Measurements from ENCODE around the gene PKDREJ.

Gene PKDREJ

GRCh38 chr22:46289244-46289891, 26.2 kb upstream of the PKDREJ start:
- DNase-seq, result no peak

DNA sequence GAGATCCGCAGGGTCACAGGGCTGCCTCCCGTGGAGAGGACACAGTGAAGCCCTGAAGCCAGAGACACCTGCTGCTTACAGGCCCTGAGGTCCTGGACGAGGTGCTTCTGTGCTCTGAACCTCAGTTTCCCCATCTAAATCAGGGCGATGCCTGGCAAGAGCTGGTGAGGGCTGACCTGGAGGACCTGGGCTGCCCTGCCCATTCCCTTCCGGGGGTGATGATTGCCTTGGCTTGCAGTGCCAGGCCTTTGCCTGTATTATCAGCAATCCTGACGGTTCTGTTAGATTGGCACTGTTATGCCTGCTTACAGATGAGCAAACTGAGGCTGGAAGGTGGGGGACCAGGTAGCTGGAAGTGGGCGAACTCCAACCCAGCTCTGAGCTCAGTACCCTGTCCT, 25.7 kb upstream of the PKDREJ start:
- DNase-seq, result no peak

DNA sequence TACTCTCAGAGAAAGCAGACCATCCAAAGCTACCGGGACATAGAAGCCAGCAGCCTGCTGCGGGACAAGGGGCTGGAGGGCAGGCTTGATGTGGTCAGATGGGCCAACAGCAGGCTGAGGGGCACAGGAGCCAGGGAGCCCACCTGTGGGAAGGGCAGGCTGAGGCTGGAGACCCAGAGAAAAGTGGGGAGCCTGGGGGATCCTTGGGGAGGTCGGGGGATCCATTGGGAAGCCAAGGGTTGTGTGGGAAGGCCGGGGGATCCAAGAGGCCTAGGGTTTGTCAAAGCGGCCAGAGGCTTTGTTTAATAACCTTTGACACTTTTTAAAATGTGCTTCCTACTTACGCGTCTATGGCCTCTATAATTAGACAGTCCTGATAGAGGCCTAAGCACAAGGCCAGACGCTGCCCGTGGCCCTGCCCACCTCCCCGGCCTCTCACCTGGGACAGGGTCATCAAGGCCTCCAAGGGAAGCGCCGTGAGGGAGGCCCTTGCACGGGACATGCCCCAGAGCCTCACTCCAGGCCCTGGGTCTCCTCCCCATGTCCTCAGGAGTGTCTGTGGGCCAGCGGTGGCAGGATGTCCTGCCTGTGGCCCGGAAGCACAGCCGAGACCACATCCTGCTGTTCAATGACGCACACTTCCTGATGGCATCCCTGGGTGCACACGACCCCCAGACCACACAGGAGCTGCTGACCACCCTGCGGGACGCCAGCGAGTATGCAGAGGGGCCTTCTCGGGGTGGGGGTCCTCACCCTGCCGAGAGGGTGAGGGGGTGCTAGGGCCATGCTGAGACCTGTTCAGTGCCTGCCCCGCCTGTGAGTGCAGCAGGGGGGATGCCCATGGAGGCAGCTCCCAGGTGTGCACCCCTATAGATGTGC, 25.0 kb upstream of the PKDREJ start:
- DNase-seq, result no peak

- DNase-seq, result no peak
Measured at GRCh38 chr22:46286941-46287872, 24.1 kb upstream of the PKDREJ start.

DNA sequence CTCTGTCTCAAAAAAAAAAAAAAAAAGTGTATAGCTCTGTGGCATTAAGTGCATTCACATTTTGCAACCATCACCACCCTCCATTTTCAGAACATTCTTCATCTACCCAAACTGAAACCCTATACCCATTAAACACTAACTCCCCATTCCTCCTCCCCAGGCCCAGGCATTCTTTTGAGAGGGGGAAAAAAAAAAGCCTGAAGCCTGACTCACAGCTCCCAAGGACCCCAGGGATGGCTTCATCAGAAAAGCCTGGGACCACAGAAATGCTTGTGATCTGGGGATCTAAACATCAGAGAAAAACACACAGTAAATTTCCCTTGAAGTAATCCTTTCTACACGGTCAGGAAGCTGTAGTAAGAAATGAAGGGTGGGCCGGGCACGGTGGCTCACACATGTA, 22.9 kb upstream of the PKDREJ start:
- no peak for DNase-seq

- no peak for DNase-seq
Measured at GRCh38 chr22:46281866-46282678, 18.9 kb upstream of the PKDREJ start.

DNA sequence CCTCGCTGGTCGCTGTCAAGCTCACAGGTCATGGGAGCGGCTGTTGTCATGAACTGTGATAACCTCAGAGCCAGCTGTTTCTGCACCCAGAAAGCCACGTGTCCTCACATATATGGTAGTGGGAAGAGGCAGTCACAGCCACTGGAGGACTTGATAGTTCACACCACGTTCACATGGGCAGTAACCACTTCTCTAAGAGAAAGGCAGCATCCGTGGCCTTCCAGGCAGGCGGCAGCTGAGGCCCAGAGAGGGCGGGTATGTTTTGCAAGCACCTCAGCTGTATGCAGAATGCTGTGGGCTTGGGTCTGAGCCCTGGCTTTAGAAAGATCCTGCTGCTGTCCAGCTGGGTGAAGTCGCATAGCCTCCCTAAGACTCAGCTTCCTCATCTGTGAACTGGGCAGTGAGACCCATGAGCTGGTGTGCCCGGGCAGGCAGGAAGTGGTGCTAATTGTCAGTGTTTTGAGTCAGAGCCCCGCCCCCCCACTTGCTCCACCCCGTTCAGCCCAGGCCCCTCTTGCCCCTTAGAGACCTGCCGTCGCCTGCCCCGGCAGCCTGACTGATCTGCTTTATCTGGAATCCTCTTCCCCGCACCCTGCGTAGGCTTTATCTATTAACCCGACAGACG, 18.0 kb upstream of the PKDREJ start:
- no peak for DNase-seq

DNA sequence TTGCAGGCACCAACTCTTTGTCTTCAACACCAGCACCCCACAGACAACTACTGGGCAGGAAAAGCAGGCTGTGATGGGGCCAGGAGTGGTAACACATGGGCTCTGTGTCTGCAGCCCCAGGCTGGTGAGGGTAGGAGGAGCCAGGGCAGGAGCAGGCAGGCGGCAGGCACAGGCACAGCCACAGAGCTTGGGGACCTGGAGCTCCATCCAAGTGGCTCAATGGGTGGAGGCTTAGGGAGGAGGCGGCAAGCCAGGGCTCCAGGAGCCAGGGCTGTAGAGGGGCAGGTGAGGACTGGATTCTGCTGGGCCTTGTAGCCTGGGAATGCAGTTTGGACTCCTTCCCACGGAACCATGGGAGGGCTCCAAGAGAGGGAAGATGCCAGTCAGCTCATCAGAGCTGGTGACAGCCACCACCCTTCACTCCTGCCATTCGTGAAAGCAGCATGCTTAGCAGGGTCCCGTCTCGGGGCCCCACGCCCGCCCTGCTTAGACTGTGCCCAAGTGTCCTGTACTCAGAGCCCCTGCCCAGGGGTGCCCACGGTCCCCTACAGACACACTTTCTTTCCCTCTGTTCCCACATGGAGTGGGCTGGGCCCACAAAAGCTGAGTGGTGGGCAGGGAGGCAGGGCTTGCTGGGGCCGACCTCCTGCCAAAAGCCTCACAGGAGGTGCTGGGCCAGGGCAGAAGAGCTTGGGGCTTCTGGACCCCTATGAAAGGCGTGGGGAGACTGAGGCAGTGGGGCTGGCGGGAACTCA, 17.1 kb upstream of the PKDREJ start:
- DNase-seq, result no peak

GRCh38 chr22:46278656-46279645, 15.8 kb upstream of the PKDREJ start:
- DNase-seq, result no peak

DNA sequence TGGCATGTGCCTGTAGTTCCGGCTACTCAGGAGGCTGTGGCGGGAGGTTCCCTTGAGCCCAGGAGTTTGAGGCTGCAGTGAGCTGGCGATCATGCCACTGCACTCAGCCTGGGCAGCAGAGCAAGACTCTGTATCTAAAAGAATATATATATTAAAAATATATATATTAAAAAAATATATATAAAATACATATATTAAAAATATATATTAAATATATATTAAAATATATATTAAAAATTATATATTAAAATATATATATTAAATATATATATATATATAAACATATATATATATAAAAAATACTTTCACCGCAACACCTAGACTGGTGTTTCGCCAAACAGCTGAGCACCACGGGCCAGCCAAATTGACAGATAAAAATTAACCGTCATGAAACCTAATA, 13.4 kb upstream of the PKDREJ start:
- DNase-seq, result no peak

GRCh38 chr22:46275455-46276122, 12.4 kb upstream of the PKDREJ start:
- no peak for DNase-seq

- DNase-seq, result no peak
Measured at GRCh38 chr22:46274381-46274780, 11.2 kb upstream of the PKDREJ start.

DNA sequence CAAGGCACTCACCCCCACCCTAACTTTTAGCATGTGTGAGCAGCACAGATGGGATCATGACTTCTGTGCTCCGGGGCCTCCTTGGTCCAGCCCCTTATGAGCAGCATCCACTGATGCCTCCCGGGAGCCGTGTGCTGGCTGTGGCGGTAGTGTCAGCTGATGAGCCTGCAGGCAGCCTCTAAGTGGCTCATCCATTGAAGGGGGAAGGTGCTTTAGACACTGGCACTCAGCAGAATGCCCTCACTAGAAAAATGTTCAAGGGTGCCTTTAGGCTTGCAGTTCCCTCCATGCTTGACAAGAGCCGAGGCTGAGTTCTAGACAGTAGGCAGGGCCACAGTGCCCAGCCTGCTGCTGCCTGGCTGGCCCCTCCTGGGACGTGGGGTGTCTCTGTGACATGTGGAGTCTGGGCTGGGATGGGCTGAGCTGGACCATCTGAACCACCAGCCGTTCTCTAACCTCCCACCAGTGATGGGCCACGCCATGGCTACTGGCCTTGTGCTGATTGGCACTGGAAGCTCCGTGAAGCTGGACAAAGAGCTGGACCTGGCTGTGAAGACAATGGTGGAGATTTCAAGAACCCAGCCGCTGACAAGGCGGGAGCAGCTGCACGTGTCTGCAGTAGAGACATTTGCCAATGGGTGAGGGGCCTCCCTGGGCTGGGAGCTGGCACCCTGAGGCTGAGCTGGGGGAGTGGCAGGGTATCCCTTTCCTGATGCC, 10.4 kb upstream of the PKDREJ start:
- DNase-seq, result no peak

DNA sequence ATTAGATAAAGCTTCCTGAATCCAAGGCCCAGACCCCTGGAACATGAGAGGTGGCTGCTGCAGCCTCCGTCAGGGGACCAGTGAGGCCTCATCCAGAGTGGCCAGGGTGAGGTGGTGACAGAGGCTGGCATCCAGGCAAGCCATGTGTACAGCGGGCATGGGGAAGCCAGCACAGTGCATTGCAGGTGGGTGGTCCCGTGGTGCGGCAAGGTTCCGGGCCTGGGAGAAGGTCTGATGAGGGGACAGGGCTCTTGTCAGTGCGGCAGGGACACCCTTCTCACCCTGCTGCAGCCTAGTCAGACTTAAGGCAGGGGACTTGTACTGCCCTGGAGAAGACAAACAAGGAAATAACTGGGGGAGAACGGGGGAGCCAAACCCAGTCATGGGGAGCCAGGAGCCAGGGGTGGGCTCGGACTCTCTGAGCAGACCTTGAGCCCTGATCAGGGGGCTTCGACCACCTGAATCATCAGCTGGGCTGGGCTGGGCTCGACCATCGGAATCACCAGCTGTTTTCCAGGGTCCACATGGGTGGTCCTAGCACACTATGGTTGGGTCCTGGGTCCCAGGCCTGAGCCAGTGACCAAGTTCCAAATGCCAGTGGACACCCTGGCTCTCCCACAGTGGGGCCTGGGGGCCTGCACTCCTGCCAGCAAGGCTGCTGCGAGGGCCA, 9.8 kb upstream of the PKDREJ start:
- no peak for DNase-seq

- no peak for DNase-seq
Measured at GRCh38 chr22:46272196-46272595, 9.1 kb upstream of the PKDREJ start.

GRCh38 chr22:46269564-46269963, 6.4 kb upstream of the PKDREJ start:
- DNase-seq, result no peak

DNA sequence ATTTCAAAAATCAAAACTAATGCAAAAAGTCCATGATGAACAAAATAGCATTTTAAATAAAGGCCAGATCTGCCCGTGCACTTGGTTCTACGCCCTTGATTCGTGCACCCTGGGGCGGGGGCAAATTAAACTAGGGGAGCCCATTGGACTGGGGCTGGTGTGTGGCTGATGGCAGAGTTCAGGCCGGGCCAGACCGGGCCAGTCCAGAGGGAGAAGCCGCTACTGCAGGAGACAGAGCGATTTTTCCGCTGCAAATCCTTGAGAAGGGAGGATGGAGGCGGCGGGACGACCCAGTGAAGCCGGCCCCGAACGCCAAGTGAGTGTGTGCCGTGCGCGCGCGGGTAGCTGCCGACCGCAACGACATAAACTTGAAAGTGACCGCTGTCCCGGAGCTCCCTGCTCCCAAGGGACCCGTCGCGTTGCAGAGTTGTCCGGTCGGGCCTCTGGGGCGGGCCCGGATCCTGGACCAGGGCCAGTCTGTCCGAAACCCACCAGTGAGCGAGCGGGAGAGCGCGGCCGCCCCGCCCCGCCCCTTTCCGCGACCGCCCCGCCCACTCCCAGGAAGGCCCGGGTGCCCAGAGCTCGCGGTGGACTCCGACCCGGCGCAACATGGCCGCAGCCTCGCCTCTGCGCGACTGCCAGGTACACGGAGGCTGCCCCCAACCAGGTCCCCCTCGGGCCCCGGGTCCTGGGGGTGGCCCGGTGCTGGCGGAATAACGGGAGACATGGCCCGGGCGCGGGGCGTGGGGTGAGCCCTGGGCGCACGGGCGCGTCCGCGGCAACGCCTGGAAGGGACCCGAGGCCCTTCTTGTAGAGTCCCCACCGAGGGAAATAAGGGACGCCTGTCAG, 4.5 kb upstream of the PKDREJ start, which contains the start of gene TTC38:
TTC38 (plus strand) TSS at position 578 of the 849 bp plus-strand sequence; CDS start at position 610, 32 bp downstream.
- DNase-seq, result peak; percentile 45

Data from activated CD8-positive, alpha-beta memory T cell treated with anti-CD3 and anti-CD28 coated beads, Interleukin-2, amount 50 U/mL, for 4 hours (primary cell).